ENCODE results near the gene MAP2K1. TPM values are rescaled to one million over a fixed set of nuclear protein-coding genes. Genes with fewer than 3 reads are reported as not detected.

MAP2K1 gene
- total RNA-seq, 2 donors from 2014 or later, result 107 to 143 TPM

DNA sequence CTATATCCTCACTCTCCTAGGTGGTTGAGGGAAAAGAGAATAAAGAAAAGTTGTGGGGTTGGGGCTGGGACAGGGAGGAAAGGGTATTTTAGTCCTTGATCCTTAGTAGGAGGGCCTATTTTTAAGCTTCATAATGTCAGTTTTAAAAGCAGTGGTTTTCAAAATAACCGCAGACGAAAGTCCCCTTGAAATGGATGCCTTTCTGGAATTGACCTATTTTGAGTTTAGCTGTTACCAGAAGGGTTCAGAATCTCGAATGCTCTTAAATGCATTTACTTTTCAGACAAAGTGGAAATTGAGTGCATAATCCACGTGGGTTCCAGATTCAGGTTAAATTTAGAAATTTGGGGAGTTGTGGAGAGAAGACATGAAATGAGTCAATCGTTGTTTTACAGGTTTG is 16.6 kb downstream of the MAP2K1 start:
- Mint-ChIP-seq H3K4me3 (peak overlapping the region; percentile 80), H3K4me1 (peaks cover 59% of the 10 kb centered on the region), H3K27me3 (no peaks in the 10 kb centered on the region), H3K27ac (no peak overlapping the region), H3K36me3 (ENCODE audit: low read depth) (peaks cover 55% of the 10 kb centered on the region), H3K9me3 (no peaks in the 10 kb centered on the region)
- no peak for ATAC-seq (replicated peaks)

DNA sequence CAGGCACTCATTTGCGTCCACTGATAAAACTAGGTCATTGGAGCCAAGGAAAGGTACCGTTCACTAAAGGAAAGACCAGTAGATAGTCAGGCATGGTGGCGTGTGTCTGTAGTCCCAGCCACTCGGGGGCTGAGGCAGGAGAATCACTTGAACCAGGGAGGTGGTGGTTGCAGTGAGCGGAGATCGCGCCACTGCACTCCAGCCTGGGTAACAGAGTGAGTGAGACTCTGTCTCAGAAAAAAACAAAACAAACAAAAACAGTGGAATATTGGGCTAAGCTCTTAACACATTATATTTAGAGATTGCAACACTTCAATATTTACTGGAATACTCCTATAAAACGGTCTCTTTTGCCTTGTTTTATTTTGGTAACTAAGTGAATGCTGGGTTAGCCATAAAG is 17.4 kb downstream of the MAP2K1 start:
- Mint-ChIP-seq H3K27ac (no peak overlapping the region), H3K4me3 (peak overlapping the region; percentile 0), H3K36me3 (ENCODE audit: low read depth) (peaks cover 55% of the 10 kb centered on the region), H3K4me1 (peaks cover 66% of the 10 kb centered on the region), H3K9me3 (no peaks in the 10 kb centered on the region), H3K27me3 (no peaks in the 10 kb centered on the region)
- ATAC-seq (replicated peaks), result no peak

DNA sequence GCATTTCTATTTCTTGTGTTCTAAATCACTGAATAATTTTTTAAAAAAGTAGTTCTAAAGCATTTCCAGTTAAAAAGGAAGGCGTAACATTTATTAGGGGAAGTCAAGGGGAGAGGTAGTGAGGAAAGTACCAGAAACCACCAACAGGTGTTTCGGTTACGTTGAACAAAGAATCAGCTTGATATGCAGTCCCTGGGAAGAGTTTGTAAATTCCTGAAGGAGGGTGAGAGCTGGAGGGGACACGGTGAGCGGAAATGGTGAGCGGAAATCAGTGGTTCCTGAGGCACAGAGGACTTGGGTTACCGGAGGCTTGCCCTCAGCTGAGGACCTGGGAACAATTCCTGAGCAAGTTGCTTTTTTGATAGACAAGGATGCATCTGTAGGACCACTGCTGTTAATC is 17.8 kb downstream of the MAP2K1 start:
- ATAC-seq (replicated peaks), result no peak
- no peaks in the 10 kb centered on the region for H3K27me3 Mint-ChIP-seq
- H3K4me1 Mint-ChIP-seq, result peaks cover 71% of the 10 kb centered on the region
- no peak overlapping the region for H3K27ac Mint-ChIP-seq
- H3K4me3 Mint-ChIP-seq, result peak overlapping the region; percentile 0
- H3K36me3 Mint-ChIP-seq (ENCODE audit: low read depth), result peaks cover 54% of the 10 kb centered on the region
- H3K9me3 Mint-ChIP-seq, result no peaks in the 10 kb centered on the region

DNA sequence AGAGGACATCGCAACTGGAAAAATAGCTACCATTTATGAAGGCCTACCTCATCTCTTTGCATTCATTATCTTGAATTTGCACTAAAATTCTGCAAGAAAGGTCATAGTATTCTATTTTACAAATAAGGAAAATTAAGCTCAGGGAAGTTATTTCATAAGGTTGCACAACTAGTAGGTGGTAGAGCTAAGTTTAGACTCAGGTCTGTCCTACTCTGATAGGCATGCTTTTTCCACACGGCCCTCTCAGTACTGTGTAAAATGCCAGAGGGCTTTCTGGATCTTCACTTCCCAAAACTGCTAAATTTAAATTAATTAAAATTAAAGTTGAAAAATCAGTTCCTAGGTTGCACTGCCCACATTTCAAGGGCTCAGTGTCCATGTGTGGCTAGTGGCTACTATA is 18.3 kb downstream of the MAP2K1 start:
- Mint-ChIP-seq H3K27me3 (no peaks in the 10 kb centered on the region), H3K4me3 (no peak overlapping the region)

DNA sequence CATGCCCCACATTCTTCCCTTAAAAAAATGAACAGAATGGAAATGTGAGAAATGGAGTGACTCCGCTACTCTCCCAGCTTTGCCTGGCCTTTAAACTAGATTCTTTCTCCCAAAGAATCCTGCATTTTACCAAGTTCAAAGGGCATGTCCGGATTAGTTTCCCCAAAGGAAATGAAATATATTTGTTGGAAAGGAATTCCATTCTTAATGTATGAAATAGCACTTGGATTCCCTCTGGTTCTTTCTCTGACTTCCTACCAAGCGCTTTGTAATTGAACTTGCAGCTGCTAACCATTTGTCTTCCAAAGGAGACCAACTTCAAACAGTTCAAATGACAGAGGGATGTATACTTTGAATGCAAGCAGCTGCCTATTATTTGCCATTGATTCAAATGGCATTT is 18.9 kb downstream of the MAP2K1 start:
- Mint-ChIP-seq H3K36me3 (ENCODE audit: low read depth) (peaks cover 44% of the 10 kb centered on the region), H3K4me1 (peaks cover 74% of the 10 kb centered on the region), H3K27ac (no peak overlapping the region), H3K4me3 (no peak overlapping the region), H3K27me3 (no peaks in the 10 kb centered on the region), H3K9me3 (no peaks in the 10 kb centered on the region)
- ATAC-seq (replicated peaks), result no peak

More for the DNA sequence above, 18.3 kb downstream of the MAP2K1 start:
- no peak overlapping the region for H3K27ac Mint-ChIP-seq
- peaks cover 50% of the 10 kb centered on the region for H3K36me3 Mint-ChIP-seq (ENCODE audit: low read depth)
- H3K9me3 Mint-ChIP-seq, result no peaks in the 10 kb centered on the region
- no peak for ATAC-seq (replicated peaks)
- H3K4me1 Mint-ChIP-seq, result peaks cover 74% of the 10 kb centered on the region

DNA sequence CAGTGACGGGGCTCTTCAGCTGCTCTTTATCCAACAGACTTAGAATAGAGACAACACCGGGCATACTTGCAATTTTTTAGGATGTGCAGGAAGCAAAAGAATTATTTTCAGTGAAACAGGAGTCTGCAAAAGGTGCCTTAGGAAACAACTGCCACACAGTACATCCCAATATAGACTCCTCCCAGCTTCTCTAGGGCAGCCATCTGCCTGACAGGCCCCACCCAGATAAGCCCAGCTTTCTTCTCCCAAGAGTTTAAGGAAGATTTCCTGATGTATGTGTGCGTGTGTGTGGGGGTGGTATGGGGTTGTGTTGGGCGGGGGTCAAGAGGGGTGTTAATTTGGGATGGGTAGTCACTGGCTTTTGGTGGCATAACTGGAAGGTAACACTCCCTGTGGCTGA is 21.5 kb downstream of the MAP2K1 start:
- ATAC-seq (replicated peaks), result no peak
- H3K4me3 Mint-ChIP-seq, result no peak overlapping the region
- peaks cover 35% of the 10 kb centered on the region for H3K36me3 Mint-ChIP-seq (ENCODE audit: low read depth)
- no peak overlapping the region for H3K27ac Mint-ChIP-seq
- H3K27me3 Mint-ChIP-seq, result no peaks in the 10 kb centered on the region
- peaks cover 65% of the 10 kb centered on the region for H3K4me1 Mint-ChIP-seq
- H3K9me3 Mint-ChIP-seq, result no peaks in the 10 kb centered on the region

DNA sequence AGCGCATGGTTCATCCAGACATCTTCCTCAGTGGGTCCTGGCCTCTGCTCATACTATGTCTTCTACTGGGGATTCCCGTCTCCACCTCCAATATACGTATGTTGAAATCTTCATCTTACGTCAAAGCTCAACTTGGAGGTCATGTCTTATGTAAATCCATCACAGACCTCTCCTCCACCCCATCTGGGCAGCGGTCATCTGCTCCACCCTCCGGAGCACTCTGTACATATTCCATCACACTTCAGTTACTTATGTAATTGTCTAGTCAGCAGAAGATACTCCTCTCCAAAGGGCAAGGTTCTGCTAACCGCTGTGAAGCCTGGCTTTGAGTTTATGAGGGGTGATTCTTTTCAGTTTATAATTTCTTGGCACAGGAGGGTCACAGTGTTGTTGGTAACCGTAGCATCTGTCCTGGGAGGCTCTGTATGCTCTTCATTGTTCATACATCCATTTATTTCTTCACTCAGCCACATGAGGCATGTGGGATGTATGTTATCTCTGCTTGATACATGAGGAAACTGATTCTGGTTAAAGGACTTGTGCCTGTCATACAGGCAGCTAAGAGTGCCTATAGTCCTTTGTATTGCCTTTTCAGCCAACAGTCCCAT is 22.1 kb downstream of the MAP2K1 start:
- H3K4me1 Mint-ChIP-seq, result peaks cover 66% of the 10 kb centered on the region
- H3K27ac Mint-ChIP-seq, result no peak overlapping the region

DNA sequence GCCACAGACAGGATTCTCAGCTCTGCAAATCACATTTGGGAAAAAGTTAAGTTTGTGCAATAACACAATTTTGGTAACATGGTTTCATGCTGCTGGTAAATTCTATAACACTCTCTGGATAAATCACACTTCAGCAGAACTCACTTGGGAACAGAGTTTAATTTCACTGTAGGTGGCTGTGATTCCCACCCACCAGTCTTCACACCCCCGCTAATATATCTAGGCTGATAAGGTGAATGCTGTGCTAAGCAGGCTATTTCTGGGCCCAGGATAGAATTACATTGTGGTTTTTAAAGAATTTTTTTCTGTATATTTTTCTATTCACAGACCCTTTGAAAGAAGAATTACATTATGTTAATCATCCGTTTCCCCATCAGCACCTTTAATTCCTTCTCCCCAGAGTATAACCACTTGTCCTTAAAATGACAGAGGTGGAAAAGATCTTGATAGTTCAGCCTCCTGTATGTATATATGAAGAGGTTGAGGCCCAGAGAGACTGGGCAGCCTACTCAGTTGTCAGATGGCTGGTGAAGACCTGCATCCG is 22.9 kb downstream of the MAP2K1 start:
- Mint-ChIP-seq H3K4me1 (peaks cover 67% of the 10 kb centered on the region), H3K4me3 (peak overlapping the region; percentile 61), H3K9me3 (peaks cover 3% of the 10 kb centered on the region), H3K27ac (no peak overlapping the region), H3K36me3 (ENCODE audit: low read depth) (peaks cover 48% of the 10 kb centered on the region), H3K27me3 (no peaks in the 10 kb centered on the region)
- no peak for ATAC-seq (replicated peaks)

More for the DNA sequence above, 22.1 kb downstream of the MAP2K1 start:
- no peak for ATAC-seq (replicated peaks)
- Mint-ChIP-seq H3K9me3 (no peaks in the 10 kb centered on the region), H3K4me3 (no peak overlapping the region), H3K27me3 (no peaks in the 10 kb centered on the region), H3K36me3 (ENCODE audit: low read depth) (peaks cover 40% of the 10 kb centered on the region)

DNA sequence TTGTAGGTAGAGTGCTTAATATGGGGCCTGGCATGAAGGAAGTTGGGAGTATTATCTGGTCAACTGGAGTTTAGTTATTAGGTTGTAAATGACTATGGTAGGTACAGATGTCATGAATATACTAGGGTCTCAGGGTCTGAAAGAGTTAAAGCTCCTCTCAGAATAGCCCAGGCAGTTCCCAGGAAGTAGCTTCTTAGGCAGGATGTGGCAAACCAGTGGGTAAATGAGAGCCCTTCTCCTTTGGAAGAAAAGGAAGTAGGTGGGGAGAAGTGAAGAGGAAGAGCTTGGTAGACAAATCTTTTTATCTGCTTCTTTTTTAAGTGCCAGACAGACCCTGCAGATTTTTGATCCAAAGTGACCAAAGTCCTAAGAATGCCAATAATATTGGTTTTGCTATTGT is 24.5 kb downstream of the MAP2K1 start:
- peaks cover 3% of the 10 kb centered on the region for H3K9me3 Mint-ChIP-seq
- peak overlapping the region; percentile 61 for H3K4me3 Mint-ChIP-seq
- H3K27me3 Mint-ChIP-seq, result no peaks in the 10 kb centered on the region
- peaks cover 71% of the 10 kb centered on the region for H3K4me1 Mint-ChIP-seq
- peaks cover 54% of the 10 kb centered on the region for H3K36me3 Mint-ChIP-seq (ENCODE audit: low read depth)
- H3K27ac Mint-ChIP-seq, result peak overlapping the region; percentile 28
- ATAC-seq (replicated peaks), result no peak

DNA sequence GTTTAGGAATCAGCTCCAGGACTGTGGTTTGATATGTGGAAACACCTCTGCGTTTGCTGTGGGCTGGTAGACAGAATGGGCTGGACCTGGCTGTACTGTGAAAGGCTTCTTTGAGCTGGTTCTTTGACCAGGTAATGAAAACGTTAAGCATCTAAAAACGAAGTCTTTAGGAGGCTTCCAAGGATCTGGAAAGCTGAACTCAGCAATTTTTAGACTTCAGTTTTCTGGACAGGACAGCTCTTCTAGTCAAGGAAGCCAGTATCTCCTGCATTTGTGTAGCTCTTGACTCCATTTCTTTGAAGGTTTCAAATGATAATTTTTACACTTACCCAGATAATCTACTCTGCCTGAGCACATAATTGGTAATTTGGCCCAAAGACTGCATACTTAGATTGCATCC is 25.5 kb downstream of the MAP2K1 start:
- ATAC-seq (replicated peaks), result no peak
- H3K4me3 Mint-ChIP-seq, result no peak overlapping the region
- H3K9me3 Mint-ChIP-seq, result peaks cover 3% of the 10 kb centered on the region
- H3K27ac Mint-ChIP-seq, result no peak overlapping the region
- H3K36me3 Mint-ChIP-seq (ENCODE audit: low read depth), result peaks cover 54% of the 10 kb centered on the region
- peaks cover 73% of the 10 kb centered on the region for H3K4me1 Mint-ChIP-seq
- no peaks in the 10 kb centered on the region for H3K27me3 Mint-ChIP-seq

DNA sequence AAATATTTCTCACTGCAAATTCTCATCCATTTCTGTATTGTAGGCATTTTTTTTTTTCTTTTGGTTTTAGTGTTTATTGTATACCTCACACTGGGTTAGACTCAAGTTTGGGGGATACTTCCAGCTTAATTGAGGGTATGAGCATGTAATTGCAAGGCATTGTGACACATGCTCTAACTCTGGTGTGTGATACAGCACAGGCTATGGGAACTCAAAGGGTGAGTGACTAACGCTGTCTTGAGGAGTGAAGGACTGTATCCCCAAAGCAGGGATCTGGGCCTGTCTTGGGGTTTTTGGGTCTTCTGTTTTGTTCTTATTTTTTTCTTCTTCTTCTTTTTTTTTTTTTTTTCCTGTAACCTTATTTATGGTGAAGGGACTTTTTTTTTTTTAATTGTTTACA is 26.9 kb downstream of the MAP2K1 start:
- Mint-ChIP-seq H3K27ac (no peak overlapping the region), H3K27me3 (no peaks in the 10 kb centered on the region), H3K4me3 (no peak overlapping the region), H3K36me3 (ENCODE audit: low read depth) (peaks cover 41% of the 10 kb centered on the region), H3K4me1 (peaks cover 60% of the 10 kb centered on the region), H3K9me3 (peaks cover 3% of the 10 kb centered on the region)
- ATAC-seq (replicated peaks), result no peak

DNA sequence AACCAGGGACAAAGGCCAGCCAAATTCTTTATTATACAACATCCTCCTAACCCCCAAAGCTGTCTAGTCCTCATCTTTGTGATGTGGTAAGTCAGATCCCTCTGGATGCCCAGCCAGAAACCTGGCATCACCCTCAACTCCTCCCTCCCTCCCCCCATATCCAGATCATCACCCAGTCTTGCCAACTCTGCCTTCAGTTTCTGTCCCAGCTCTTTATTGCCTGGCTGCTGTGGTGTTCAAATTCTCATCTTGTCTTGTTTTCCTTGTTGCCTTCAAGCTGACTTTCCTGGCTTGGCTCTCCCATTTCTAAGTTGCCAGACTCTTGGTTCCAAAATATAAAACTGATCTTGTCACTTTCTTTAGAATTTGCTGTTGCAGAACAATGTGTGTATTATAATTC is 28.6 kb downstream of the MAP2K1 start:
- Mint-ChIP-seq H3K4me1 (peaks cover 50% of the 10 kb centered on the region), H3K4me3 (no peak overlapping the region), H3K36me3 (ENCODE audit: low read depth) (peaks cover 32% of the 10 kb centered on the region), H3K27me3 (no peaks in the 10 kb centered on the region), H3K27ac (no peak overlapping the region), H3K9me3 (peaks cover 3% of the 10 kb centered on the region)
- ATAC-seq (replicated peaks), result no peak

DNA sequence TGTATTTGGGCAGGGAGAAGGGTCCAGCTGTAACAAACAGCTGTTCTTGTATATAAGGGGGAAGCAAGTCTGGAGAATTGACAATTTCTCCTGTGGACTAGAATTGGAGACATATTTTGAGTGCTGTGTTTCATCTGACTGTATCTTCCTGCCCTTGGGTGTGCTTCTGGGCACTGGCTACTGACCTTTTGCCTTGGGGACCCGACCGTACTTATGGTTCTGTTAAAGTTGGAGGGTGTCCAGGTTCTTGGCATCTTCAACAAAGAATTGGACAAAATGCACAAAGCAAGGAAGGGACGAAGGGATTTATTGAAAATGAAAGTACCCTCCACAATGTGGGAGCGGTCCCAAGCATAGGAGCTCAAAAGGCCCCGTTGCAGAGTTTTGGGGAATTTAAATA is 31.0 kb downstream of the MAP2K1 start:
- H3K27ac Mint-ChIP-seq, result no peak overlapping the region
- ATAC-seq (replicated peaks), result no peak
- H3K4me3 Mint-ChIP-seq, result no peak overlapping the region
- peaks cover 47% of the 10 kb centered on the region for H3K4me1 Mint-ChIP-seq
- peaks cover 37% of the 10 kb centered on the region for H3K36me3 Mint-ChIP-seq (ENCODE audit: low read depth)
- H3K27me3 Mint-ChIP-seq, result no peaks in the 10 kb centered on the region
- H3K9me3 Mint-ChIP-seq, result peaks cover 3% of the 10 kb centered on the region

DNA sequence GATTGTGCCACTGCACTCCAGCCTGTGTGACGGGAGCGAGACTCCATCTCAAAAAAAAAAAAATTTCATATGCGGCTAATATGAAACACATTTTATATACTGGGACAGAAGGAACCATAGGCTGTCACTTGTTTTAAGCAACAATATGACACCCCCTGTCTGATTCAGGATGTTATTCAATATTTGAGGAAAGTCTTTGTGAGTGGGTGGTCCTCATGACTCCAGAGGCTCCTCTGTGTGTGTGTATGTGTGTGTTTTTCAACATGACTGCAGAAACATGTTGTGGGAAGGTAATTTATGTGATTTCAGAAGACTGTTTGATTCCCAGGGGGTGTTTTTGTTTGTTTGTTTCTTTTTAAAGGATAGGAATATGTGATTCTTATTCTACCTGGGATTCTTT is 32.8 kb downstream of the MAP2K1 start:
- Mint-ChIP-seq H3K4me3 (no peak overlapping the region), H3K4me1 (peaks cover 43% of the 10 kb centered on the region), H3K9me3 (no peaks in the 10 kb centered on the region), H3K27me3 (no peaks in the 10 kb centered on the region), H3K27ac (no peak overlapping the region), H3K36me3 (ENCODE audit: low read depth) (peaks cover 30% of the 10 kb centered on the region)
- ATAC-seq (replicated peaks), result no peak

DNA sequence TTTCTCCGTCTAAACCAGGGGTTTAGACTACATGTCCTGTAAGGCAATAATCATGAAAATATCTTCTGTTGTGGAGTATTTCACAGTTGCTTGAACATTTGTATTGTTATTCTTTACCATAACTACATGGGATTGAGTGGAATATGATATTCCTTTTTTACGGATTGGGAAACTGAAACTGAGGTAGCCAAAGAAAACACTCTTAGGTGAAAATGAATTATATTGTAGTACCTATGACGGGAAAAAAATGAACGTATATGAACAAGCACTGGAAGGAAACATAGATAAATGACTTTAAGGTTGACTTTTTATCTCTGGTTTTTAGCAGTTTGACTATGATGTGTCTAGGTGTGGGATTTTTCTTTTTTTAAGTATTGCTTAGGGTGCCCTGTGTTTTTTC is 35.6 kb downstream of the MAP2K1 start:
- ATAC-seq (replicated peaks), result no peak

More for the DNA sequence above, 35.6 kb downstream of the MAP2K1 start:
- Mint-ChIP-seq H3K27me3 (no peaks in the 10 kb centered on the region), H3K36me3 (ENCODE audit: low read depth) (peaks cover 46% of the 10 kb centered on the region), H3K9me3 (no peaks in the 10 kb centered on the region), H3K4me1 (peaks cover 36% of the 10 kb centered on the region), H3K27ac (no peak overlapping the region), H3K4me3 (no peak overlapping the region)

All from activated T-helper 17 cell treated with anti-CD3 and anti-CD28 coated beads, Interleukin-2, amount 50 U/mL, for 72 hours (primary cell).